Lower leg skin (tissue), 3 donors: Measurements from ENCODE around the gene MYO1E.

ENCODE experiments used
- POLR2A ChIP-seq, 2 donors: fragments of 450-650 bp; IDR thresholded peaks; one replicate each; pipeline ENCODE4 v1.6.1; 2016 to 2017; ENCODE audit warnings: antibody characterized with exemption in 2 of 2, mild to moderate bottlenecking in 1 of 2, moderate library complexity in 1 of 2
- TF ChIP-seq, protein P1 (sequence below), 3 donors: fragments of 450-650 bp; IDR thresholded peaks; one replicate each; pipeline ENCODE4 v1.5.1; 2016; ENCODE audit warnings: antibody characterized with exemption in 3 of 3, mild to moderate bottlenecking in 3 of 3, moderate library complexity in 2 of 3

DNA sequence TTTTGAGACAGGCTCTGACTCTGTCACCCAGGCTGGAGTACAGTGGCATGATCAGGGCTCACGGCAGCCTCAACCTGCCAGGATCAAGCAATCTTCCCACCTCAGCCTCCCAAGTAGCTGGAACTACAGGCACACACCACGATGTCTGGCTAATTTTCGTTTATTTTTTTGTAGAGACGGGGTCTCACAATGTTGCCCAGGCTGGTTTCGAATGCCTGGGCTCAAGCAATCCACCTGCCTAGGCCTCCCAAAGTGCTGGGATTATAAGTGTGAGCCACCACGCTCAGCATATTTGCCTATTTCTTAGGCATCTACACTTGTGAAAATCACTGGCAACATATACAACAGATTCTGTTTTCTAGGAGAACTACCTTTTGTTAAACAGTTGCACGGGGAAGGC, 16.9 kb downstream of the MYO1E start:
- TF ChIP-seq, protein P1, sequence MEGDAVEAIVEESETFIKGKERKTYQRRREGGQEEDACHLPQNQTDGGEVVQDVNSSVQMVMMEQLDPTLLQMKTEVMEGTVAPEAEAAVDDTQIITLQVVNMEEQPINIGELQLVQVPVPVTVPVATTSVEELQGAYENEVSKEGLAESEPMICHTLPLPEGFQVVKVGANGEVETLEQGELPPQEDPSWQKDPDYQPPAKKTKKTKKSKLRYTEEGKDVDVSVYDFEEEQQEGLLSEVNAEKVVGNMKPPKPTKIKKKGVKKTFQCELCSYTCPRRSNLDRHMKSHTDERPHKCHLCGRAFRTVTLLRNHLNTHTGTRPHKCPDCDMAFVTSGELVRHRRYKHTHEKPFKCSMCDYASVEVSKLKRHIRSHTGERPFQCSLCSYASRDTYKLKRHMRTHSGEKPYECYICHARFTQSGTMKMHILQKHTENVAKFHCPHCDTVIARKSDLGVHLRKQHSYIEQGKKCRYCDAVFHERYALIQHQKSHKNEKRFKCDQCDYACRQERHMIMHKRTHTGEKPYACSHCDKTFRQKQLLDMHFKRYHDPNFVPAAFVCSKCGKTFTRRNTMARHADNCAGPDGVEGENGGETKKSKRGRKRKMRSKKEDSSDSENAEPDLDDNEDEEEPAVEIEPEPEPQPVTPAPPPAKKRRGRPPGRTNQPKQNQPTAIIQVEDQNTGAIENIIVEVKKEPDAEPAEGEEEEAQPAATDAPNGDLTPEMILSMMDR (IDR thresholded peaks at IDR 0.05): no peak
- TF ChIP-seq POLR2A (IDR thresholded peaks at IDR 0.05): no peak
